Measurements from ENCODE around the gene OSTM1.

GRCh38 chr6:108068182-108068581 lies 6.4 kb downstream of the OSTM1 start:
- no peak for TF ChIP-seq CTCF (IDR thresholded peaks at IDR 0.05)
- TF ChIP-seq POLR2A (IDR thresholded peaks at IDR 0.05), result no peak
